ENCODE results near the gene EIF4E1B.

GRCh38 chr5:176603091-176603490, 27.4 kb upstream of the EIF4E1B start:
- TF ChIP-seq, protein P1, sequence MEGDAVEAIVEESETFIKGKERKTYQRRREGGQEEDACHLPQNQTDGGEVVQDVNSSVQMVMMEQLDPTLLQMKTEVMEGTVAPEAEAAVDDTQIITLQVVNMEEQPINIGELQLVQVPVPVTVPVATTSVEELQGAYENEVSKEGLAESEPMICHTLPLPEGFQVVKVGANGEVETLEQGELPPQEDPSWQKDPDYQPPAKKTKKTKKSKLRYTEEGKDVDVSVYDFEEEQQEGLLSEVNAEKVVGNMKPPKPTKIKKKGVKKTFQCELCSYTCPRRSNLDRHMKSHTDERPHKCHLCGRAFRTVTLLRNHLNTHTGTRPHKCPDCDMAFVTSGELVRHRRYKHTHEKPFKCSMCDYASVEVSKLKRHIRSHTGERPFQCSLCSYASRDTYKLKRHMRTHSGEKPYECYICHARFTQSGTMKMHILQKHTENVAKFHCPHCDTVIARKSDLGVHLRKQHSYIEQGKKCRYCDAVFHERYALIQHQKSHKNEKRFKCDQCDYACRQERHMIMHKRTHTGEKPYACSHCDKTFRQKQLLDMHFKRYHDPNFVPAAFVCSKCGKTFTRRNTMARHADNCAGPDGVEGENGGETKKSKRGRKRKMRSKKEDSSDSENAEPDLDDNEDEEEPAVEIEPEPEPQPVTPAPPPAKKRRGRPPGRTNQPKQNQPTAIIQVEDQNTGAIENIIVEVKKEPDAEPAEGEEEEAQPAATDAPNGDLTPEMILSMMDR (IDR thresholded peaks at IDR 0.05) = no peak
- TF ChIP-seq POLR2A (IDR thresholded peaks at IDR 0.05) = no peak
